Activated CD4-positive, alpha-beta T cell treated with anti-CD3 and anti-CD28 coated beads for 24 hours (primary cell): ENCODE data around the gene ZNF660.
A peak's percentile ranks its signal among the peaks of the same experiment; 100 is the strongest.

ENCODE experiments used
- DNase-seq, 2 donors: peaks; one replicate each; pipeline ENCODE4 v3.0.0-alpha.2; 2020; ENCODE audit warnings: low read depth in 2 of 2

ZNF660 gene

GRCh38 chr3:44632193-44632592 is 47.4 kb downstream of the ZNF660 start:
- no peak for DNase-seq

GRCh38 chr3:44642337-44642736 is 57.6 kb downstream of the ZNF660 start:
- DNase-seq = no peak

GRCh38 chr3:44643024-44643423 is 58.3 kb downstream of the ZNF660 start:
- DNase-seq = no peak

GRCh38 chr3:44647771-44648170 is 63.0 kb downstream of the ZNF660 start:
- DNase-seq = no peak

- DNase-seq = peak in 1 of 2 donors; percentile 42
These were observed 63.9 kb downstream of the ZNF660 start, which contains the start of gene ZNF35 for GRCh38 chr3:44648564-44649229. Gene ZNF35 (plus strand): TSS chr3:44648732. CDS start chr3:44651068, 2,336 bp downstream.
